ENCODE results near the gene ACTA2.

DNA sequence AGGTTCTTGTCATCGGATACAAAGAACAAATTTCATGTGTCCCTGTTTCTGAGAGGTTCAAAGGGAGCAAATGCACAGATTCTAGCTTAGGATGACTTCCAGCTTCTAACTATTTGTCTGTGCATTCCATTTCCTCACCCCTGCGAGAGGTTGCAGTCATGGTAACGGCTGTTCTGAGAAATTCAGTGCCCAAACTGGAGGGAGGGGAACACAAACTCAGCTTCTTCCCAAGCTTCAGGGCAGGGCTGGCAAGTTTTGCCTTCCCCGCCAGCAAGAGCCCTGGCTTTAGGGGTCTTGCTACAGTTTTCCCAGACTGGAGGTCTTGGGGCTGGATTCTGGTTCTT is 49.1 kb upstream of the ACTA2 start:
- no peak for TF ChIP-seq EZH2 (IDR thresholded peaks at IDR 0.05)
- TF ChIP-seq, protein P1, sequence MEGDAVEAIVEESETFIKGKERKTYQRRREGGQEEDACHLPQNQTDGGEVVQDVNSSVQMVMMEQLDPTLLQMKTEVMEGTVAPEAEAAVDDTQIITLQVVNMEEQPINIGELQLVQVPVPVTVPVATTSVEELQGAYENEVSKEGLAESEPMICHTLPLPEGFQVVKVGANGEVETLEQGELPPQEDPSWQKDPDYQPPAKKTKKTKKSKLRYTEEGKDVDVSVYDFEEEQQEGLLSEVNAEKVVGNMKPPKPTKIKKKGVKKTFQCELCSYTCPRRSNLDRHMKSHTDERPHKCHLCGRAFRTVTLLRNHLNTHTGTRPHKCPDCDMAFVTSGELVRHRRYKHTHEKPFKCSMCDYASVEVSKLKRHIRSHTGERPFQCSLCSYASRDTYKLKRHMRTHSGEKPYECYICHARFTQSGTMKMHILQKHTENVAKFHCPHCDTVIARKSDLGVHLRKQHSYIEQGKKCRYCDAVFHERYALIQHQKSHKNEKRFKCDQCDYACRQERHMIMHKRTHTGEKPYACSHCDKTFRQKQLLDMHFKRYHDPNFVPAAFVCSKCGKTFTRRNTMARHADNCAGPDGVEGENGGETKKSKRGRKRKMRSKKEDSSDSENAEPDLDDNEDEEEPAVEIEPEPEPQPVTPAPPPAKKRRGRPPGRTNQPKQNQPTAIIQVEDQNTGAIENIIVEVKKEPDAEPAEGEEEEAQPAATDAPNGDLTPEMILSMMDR (IDR thresholded peaks at IDR 0.05): no peak
